PFSK-1 (cell line): ENCODE results near the gene HLA-DPB1.

Source experiments
- FOXP2 ChIP-seq: optimal IDR thresholded peaks from 2 replicates; pipeline ENCODE3; 2011; ENCODE audit warnings: borderline replicate concordance, control low read depth, inconsistent platforms; ENCODE audit not compliant: insufficient read depth; ENCODE audit errors: extremely low read length, extremely low read depth
- POLR2AphosphoS5 ChIP-seq: IDR thresholded peaks from 2 replicates; pipeline ENCODE4 v1.6.1; 2012; ENCODE audit warnings: low read depth, mild to moderate bottlenecking, control low read depth, low read length, moderate library complexity
- SIN3A ChIP-seq: IDR thresholded peaks from 2 replicates; pipeline ENCODE4 v1.6.1; 2012; ENCODE audit warnings: mild to moderate bottlenecking, low read length, moderate library complexity, borderline replicate concordance; ENCODE audit not compliant: insufficient read depth
- TAF1 ChIP-seq: IDR thresholded peaks from 2 replicates; pipeline ENCODE4 v1.6.1; 2012; ENCODE audit warnings: low read length, control low read depth, borderline replicate concordance; ENCODE audit not compliant: insufficient read depth
- TF ChIP-seq, protein P1 (sequence below), 2 experiments: IDR thresholded peaks; 2 replicates each; pipeline versions ENCODE4 v1.6.1 to v1.8.0; 2011 to 2012; ENCODE audit warnings: low read depth in 2 of 2, low read length in 2 of 2, control low read depth in 1 of 2, inconsistent platforms in 1 of 2, mild to moderate bottlenecking in 1 of 2, moderate library complexity in 1 of 2; ENCODE audit not compliant: insufficient read depth in 1 of 2

HLA-DPB1 gene

DNA sequence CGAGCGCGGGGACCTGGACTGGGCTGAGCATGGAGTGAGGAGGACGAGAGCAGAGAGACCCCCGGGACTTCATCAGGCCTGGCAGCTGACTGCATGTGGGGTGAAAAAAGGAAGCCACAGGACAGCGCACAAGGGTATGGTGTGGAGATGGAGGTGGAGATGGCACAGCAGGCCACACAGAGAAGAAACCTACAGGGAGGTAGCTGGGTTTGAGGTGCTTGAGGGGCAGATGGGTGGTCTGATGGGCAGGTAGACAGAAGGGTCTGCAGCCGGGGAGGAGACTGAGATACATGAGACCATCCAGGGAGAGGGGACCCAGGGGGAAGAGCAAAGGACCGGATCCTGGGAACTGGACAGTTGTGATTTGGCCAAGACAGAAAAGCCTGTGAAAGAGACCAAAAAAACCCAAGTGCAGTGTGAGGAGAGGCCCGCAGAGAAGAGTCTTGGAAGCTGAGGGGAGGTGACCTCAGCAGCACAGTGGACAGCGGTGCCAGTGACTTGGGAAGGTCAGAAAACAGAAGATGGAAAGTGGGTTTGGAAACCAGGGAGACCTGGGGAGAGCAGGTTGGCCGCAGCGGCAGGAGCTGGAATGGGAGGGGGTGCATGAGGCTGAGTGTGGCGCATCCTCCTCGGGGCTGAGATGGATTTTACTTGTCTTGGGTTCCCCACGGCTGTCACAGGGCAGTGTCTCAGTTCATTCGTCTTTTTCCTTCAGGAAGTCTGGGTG lies 5.5 kb downstream of the HLA-DPB1 start:
- TF ChIP-seq FOXP2, result no peak
- TF ChIP-seq, protein P1, sequence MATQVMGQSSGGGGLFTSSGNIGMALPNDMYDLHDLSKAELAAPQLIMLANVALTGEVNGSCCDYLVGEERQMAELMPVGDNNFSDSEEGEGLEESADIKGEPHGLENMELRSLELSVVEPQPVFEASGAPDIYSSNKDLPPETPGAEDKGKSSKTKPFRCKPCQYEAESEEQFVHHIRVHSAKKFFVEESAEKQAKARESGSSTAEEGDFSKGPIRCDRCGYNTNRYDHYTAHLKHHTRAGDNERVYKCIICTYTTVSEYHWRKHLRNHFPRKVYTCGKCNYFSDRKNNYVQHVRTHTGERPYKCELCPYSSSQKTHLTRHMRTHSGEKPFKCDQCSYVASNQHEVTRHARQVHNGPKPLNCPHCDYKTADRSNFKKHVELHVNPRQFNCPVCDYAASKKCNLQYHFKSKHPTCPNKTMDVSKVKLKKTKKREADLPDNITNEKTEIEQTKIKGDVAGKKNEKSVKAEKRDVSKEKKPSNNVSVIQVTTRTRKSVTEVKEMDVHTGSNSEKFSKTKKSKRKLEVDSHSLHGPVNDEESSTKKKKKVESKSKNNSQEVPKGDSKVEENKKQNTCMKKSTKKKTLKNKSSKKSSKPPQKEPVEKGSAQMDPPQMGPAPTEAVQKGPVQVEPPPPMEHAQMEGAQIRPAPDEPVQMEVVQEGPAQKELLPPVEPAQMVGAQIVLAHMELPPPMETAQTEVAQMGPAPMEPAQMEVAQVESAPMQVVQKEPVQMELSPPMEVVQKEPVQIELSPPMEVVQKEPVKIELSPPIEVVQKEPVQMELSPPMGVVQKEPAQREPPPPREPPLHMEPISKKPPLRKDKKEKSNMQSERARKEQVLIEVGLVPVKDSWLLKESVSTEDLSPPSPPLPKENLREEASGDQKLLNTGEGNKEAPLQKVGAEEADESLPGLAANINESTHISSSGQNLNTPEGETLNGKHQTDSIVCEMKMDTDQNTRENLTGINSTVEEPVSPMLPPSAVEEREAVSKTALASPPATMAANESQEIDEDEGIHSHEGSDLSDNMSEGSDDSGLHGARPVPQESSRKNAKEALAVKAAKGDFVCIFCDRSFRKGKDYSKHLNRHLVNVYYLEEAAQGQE (IDR thresholded peaks at IDR 0.05; ENCODE audit: insufficient read depth in 1 of 2, low read depth in 2 of 2, low read length in 2 of 2), result 0 out of 4 replicates have a peak, but pooled peaks of 1 of the 2 experiments have one; percentile 13

DNA sequence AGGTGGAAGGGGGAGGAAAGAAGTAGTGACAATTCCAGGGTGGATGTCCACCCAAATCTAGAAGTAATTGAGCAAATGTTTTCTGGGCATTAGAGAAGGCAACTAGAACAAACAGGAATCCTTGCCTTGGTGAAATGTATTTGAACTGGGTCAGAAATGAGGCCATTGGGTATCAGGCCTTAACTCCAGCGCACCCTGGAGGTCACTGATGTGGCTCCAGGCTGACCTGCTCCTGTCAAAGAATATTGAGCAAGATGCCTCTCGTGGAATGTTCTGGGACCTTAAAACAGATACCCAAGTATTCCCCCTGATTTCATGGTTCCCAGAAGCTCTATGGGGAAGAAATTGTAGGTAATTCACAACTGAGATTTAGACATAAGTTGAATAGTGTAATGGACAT lies 6.9 kb downstream of the HLA-DPB1 start:
- TF ChIP-seq, protein P1 (IDR thresholded peaks at IDR 0.05; ENCODE audit: insufficient read depth in 1 of 2, low read depth in 2 of 2, low read length in 2 of 2), result no peak
- no peak for TF ChIP-seq POLR2AphosphoS5
- no peak for TF ChIP-seq FOXP2
- TF ChIP-seq TAF1, result no peak
- TF ChIP-seq SIN3A, result no peak

DNA sequence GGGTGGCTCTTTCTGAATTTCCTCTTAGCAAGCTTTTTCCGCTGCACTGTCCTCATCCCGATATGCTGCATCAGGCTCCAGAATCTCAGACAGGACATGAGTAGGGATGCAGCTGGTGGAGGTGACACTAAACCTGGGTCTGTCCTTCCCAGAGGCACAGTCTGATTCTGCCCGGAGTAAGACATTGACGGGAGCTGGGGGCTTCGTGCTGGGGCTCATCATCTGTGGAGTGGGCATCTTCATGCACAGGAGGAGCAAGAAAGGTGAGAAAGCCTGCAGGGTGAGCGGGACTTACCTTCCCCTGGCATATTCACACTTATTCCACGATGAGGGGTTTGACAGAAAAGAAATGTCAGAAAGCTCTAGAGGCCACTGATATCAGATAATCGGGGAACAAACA lies 9.8 kb downstream of the HLA-DPB1 start:
- TF ChIP-seq POLR2AphosphoS5, result no peak
- TF ChIP-seq, protein P1 (IDR thresholded peaks at IDR 0.05; ENCODE audit: insufficient read depth in 1 of 2, low read depth in 2 of 2, low read length in 2 of 2), result no peak

DNA sequence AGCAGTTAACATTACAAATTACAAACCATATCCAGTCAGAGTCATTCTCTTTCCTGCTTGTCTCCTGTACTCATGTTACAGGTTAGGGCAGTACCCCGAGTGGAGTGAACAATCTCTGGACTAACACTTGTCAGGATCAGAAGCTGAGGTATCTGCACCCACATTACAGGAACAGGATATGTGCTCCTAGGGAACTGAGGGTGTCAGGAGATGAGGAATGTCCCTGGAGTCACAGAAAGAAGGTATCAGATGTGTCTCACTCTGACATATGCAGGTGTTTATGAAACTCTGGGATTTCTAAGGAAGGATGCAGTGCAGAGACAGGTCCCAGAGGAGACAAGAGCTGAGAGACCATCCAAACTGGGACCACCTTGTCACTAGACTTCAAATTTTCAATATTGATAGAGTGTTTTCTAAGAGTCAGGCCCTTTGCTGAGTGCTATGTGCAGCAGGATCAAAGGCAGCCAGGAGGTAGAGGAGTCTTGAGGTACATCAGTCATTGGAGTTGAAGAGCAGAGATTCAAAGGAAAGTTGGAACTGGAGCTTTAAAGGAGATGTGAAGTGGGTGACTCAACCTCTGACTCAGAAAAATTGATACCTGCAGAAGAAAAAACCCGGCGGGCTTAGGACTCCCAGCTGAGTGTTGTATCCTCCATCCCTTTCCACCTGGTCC lies 12.6 kb downstream of the HLA-DPB1 start:
- TF ChIP-seq TAF1, result no peak
- TF ChIP-seq, protein P1 (IDR thresholded peaks at IDR 0.05; ENCODE audit: insufficient read depth in 1 of 2, low read depth in 2 of 2, low read length in 2 of 2), result no peak
- TF ChIP-seq FOXP2, result no peak
- no peak for TF ChIP-seq POLR2AphosphoS5
- TF ChIP-seq SIN3A, result no peak
